ENCODE data around the gene LAMTOR2.
"Not testable (repeated sequence)": the region's sequence is repeated elsewhere in the genome, so short reads cannot be mapped to it uniquely, and the experiment has no call there.

LAMTOR2 gene

DNA sequence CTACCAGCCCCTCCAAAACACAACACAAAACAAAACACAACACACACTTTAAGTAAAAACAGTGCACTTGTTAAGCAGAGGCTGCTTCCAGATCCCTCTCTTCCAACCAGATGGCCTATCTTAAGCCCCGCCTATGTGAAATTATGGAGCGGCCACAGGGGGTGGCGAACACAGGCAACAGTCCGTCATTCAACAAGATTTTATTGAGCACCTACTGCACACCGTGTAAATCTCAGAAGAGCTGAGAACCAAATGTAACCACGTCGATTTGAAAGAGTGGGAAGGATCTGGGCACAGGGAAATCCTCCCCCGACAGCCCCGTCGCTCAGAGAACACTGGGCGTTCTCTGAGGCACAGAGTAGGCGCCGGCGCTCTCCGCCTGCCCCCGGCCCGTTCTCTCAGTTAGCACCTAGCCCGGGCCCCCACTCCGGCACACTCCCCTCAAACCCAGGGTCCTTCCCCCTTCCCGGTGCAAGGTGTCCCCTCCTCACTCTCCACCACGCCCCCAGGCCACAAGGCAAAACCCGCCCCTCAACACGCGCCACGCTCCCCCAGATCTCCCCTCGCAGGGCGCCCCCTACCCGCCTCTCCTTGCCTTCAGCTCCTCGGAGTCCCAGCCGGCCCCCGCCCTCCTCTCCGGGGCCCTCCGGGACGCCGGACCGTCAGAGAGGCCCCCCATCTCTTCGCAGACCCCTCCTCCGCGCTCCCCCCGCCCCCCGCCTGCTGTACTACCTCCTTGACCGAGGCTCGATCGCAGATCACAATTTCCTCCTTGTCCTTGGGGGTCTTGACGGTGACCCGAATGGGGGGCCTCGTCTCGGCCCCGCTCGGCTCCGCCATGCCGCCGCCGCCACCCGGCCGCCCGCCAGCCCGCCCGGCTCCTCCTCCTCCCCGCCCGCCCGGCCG is 1.5 kb upstream of the LAMTOR2 start:
- DNase-seq = peak; percentile 39 to 57

DNA sequence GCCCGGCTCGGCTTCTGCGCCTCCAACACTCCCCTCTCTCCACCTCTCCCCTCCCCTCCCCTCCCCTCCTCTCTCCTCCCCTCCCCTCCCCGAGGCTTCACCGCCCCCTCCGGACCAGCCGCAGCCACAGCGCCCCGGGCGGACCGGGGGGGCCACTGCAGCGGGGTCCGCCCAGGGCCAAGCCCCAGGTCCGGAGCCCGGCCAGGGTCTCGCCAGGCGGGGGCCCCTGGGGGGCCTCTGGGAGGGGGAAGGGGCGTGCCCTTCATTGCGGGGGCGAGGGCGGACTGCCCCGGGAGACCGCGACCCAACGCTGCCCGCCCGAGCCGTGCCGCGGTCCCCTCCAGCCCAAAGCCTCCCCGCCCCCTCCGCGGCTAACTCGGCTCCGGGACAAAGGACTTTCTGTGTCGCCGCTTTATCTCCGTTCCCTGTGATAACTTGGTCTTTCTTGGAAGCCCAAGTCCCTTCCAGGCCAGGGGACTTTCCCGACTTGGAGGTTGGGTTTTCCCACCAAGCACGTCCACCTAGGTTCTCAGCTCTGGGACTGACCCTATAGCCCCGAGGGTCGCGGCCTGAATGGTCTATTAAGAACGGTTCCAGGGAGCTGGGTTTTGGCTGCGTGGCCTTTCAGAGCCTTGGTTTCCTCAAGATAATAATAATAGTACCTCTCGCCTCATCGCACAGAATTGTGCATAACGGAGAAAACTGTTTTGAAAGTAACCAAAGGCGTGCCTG is 648 bp upstream of the LAMTOR2 start, which contains the start of gene UBQLN4:
UBQLN4 (minus strand) TSS at position 31 of the 732 bp plus-strand sequence. CDS start 97 bp downstream, outside the sequence.
- DNase-seq = peak; percentile 63 to 66

DNA sequence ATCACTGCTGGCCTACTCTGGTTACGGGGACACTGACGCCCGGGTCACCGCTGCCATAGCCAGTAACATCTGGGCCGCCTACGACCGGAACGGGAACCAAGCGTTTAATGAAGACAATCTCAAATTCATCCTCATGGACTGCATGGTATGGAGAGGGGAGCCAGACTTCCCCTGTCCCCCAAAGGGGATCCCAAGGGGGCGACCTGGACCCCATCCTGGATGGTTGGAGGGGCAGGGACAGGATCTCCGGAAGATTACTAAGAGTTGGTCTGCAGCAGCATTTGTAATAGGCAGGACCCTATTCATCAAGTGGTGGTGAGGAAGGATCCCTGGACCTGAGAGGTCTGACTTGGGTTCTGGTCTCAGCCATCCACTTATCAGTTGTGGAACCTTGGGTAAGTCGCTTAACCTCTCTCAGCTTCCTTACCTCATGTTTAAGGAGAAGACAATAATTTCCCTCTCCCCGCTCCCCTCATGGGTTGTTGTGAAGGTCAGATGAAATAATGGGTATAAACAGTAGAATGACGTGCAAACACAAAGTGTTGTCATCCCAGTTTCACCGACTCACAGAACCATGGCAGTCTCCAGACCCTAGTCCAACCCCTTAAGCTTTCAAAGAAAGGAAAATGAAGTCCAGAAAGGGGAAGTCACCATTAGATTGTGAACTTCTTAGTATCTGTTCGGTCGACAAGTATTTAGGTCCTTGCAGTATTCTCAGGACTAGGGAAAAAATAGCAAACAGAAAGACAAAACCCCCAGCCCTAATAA is 883 bp downstream of the LAMTOR2 start:
- peak; percentile 50 to 52 for DNase-seq

DNA sequence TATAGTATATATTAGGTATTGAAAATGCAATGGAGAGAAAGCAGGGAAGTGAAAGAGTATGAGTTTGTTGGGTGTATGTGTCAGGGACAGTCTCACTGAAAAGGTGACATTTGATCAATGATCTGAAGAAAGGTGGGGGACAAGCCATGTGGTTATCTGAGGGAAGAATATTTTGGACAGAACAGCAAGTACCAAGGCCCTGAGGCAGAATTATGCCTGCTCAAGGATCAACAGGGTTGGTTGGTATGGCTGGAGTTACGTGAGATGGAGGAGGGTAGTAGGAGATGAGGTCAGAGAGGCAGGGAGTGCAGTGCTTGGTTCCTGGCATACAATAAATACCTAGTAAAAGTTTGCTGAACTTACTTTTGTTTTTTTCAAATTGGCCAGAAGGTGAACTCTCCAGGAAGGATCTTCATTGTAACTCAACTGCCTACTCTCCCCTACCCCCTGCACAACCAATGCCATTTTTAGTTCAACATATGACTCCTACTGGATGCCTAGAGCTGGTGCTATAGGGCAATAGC is 1.8 kb downstream of the LAMTOR2 start:
- no peak for DNase-seq

DNA sequence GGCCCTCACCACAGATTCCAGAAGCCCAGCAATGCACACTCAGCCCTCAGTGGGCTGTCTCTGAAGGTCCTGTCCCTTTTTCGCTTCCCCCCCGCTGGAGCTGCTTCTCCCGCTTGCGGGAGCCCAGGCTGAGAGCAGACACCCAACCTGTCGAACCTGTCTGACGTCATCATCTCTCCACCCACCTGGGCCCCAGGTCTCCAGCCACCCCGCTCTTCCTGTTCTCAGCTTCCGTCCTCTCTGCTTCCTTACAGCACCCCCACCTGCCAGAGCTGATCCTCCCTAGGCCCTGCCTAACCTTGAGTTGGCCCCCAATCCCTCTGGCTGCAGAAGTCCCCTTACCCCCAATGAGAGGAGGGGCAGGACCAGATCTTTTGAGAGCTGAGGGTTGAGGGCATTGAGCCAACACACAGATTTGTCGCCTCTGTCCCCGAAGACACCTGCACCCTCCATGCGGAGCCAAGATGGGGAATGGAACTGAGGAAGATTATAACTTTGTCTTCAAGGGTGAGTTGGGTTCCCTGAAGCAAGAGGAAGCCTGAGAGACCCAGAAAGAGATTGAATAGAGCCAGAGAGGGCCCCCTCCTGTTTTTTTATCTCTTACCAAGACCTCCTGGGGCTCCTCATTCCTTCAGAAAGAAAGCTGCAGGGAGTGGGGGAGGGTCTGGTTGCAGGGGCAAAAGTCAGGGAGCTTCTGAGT is 6.5 kb downstream of the LAMTOR2 start, which contains the start of gene RAB25:
RAB25 (plus strand) TSS at position 224 of the 700 bp plus-strand sequence; CDS start at position 465, 241 bp downstream.
- no peak for DNase-seq

DNA sequence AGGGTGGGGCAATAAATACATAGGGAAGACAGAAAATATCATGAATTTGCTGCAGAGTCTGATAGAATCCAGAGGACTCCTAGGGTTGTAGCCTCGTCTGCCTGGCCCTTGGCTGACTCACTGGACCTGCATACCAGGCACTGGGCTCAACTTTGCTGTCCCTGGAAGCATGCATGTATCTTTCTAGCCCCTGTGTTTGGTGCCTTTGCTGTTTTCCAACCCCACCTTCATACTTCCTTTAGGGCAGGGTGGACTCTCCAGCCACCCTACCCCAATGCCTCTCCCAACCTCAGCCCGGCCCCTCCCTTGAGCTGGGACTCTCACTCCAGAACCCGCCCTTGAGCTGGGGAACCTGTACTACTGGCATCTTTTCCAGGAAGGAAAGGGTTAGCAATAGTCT is 7.6 kb downstream of the LAMTOR2 start:
- no peak for DNase-seq

DNA sequence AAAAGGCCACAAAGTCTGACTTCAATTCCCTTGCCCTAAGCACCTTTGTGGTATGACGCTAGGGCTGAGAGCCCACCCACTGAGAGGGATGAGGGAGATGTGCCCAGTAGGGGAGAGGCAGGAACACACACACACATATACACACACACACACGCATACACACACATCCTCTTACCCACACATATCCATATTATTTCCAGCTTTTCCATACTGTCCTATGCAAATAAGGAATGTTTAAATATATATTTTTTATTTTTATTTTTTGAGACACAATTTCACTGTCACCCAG is 9.4 kb downstream of the LAMTOR2 start:
- DNase-seq = no peak

DNA sequence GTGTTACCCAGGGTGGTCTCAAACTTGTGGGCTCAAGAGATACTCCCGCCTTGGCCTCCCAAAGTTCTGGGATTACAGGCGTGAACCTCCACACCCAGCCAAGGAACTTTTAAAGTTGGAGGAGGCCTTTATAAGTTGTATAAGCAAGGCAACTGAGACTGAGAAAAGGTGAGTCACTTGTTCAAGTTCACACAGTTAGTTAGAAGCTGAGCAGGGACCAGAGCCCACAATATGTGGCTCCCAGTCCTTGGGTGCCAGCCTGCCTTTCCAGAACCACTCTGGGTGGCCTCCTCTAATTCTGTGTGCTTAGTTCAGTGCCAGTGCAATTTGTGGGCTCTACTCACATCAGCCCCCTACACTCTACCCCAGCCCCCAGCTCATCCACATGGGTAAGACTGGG is 10.0 kb downstream of the LAMTOR2 start:
- DNase-seq = no peak

DNA sequence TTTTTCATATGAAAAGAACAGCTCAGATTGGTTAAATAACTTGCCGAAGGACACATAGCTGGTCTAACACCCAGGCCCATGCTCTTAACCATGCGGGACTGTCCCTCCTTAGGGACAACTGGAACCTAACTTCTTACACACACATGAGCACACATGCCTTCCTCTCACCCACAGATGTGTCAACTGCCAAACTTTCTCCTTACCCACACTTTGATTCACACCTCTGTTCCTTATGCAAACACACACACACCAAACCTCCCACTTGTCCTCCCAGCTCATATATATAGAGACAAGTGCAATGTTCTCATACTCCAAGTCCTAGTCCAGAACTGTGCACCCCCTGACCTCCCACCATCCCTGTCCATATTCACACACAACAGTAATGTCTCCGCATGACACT is 10.6 kb downstream of the LAMTOR2 start:
- no peak for DNase-seq

DNA sequence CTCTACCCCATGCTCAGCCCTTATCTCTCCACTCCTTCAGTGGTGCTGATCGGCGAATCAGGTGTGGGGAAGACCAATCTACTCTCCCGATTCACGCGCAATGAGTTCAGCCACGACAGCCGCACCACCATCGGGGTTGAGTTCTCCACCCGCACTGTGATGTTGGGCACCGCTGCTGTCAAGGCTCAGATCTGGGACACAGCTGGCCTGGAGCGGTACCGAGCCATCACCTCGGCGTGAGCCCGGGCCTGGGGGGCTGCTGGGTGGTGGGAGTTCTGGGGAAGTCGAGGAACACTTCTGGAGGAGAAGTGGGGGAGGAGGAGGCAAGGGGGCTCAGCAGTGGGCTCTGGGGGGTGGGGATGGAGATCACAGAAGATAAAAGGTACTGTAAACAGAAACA is 11.3 kb downstream of the LAMTOR2 start:
- no peak for DNase-seq

DNA sequence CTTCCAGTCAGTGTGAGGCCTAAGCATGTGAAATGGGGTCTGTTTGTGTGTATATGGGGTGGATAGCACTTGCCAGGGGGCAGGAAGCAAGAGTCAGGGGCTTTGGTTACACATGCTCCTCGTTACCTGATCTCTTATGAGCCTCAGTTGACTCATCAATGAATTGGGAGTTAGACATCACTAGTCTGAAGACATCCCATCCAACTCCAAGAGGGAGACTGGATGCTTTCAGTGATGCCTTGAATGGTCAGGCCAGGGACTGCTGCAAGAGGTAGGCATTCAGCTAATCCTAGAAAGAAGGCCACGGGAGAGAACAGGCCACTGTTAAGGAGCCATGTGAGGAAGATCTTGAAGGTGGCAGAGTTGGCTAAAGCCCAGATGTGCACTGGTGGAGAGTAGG is 12.7 kb downstream of the LAMTOR2 start:
- no peak for DNase-seq

DNA sequence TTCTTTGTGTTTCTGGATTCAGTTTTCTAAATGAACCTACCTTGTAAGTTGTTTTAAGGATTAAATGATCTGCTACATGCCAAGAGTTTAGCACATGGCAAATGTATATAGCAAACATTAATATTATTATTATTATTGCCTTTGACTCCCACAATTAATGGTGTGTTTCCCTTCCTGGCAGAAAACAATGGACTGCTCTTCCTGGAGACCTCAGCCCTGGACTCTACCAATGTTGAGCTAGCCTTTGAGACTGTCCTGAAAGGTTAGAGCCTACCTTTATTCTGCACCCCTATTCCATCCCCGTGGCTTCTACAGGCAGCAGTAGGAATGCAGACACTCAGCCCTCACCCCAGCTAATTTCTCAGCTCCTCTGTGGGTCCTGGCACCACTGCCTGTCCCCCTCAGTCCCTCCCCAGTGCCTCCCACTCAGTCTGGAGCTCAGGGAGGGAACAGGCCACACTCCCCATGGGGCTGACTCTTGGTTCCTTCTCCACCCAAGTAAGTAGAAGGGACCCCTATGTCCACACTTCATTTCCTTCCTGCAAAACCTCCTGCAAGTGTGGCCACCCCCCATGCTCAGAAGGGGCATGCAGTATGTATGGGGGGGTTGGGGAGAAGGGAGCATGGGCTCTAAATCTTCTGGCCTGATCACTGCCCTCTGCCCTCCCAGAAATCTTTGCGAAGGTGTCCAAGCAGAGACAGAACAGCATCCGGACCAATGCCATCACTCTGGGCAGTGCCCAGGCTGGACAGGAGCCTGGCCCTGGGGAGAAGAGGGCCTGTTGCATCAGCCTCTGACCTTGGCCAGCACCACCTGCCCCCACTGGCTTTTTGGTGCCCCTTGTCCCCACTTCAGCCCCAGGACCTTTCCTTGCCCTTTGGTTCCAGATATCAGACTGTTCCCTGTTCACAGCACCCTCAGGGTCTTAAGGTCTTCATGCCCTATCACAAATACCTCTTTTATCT is 15.2 kb downstream of the LAMTOR2 start:
- no peak for DNase-seq

DNA sequence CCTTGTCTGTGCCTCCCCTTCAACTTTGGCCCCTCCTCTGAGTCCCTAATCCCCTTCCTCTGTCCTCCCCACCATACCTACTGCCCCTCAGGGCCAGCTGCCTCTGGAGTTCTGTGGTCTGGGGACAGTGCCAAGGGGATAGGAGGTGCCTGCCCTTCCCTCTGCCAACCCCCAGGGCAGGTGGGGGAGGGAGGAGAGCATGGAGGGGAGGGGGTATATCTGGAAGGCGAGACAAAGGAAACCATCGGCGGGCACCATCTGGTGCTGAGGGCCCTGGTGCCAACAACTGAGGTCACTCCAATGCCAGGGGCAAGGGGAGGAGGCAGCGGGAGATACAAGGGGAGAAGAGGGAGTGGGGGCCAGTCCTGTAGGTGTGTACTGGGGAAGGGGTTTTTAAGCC is 16.0 kb downstream of the LAMTOR2 start:
- DNase-seq = no peak

DNA sequence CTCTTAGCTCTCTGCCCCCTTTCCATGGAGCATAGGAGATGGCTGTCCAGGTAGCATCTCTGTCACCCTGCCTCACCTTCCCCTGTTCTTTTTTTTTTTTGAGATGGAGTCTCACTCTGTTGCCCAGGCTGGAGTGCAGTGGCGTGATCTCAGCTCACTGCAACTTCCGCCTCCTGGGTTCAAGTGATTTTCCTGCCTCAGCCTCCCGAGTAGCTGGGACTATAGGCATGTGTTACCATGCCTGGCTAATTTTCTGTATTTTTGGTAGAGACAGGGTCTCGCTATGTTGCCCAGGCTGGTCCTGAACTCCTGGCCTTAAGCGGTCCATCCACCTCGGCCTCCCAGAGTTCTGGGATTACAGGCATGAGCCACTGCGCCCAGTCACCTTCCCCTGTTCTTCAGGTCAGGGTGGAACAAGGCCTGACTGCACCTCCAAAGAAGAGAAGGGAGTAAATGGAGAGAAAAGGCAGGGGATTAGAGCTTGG is 16.8 kb downstream of the LAMTOR2 start:
- DNase-seq = not testable (repeated sequence)

DNA sequence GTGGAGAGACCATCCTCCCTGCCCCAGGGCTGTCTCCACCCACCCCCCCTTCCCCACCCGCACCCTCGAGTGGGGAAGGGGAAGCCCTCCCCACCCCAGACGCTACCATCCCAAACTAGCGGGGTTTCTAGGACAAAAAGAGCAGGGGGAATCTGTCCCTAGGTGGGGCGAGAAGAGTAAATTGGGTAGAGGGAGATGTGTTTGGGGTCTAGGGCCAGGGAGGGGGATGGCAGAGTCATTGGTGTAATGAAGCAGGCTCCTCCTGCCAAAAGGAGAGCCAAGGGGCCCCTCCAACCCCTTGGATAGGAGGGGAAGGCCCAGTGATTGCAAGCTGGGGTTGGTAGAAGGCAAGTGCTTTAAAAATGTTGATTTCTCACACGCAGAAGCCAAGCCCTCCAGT is 17.7 kb downstream of the LAMTOR2 start:
- no peak for DNase-seq

DNA sequence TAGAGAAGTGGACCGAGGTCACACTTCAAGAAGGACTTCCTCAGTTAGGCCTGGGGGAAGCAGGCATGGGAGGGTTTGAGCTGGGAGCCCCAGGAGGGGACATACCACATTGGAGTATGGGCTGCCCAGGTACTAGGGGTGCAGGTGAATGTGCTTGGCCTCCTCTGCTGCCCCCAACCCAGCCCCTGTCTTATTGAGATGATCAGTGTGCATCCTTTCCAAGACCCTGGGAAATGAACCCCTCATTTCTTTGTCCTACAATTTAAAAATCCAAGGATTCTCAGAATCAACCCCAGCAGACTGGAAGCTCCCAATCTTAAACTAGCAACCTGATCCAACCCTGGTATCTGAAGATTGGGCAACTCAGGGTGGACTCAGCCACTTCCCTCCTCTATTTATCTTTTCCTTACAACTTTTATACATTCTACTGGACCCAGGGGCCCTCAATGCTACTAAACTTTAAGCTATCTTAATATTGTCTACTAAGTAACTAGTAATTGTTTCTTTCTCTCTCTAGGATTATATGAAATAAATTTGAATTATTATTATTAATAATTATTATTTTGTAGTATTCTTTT is 18.6 kb downstream of the LAMTOR2 start:
- DNase-seq = no peak

DNA sequence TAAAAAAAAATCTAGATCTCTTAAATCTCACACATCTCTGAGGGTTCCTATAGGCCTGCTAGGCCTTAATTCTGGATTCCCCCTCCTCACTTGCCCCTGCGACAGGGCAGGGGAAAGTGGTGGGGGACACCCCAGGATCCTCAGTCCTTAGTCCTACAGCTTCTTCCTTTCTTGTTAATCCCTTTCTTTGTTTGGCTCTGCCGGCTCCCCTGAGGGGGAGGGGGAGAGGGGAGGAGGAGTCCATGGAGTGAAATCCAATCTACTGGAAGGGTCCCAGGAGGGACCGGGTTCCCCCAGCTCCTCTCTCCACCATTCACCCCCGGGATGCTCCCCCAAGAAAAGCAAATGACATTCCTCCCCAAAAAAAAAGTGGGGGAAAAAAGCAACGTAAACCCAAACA is 19.2 kb downstream of the LAMTOR2 start:
- DNase-seq = no peak

DNA sequence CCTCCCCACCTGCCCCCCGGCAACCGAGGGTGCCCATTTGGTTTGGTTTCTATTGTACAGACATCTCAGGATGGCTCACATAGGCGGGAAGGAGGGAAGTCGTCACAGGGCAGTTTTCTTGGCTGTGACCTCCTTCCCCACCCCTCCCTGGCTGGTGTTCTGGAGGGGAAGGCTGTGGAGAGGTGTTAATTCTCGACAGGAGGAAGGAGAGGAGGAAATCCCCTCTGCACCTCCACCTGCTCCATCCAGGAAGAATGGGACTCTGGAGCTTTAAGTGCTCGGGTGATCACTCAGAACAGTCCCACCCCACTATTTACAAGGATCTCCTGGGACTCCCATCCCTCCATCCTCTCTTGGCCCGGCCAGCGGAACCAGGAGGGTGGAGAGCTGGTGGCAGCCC is 20.1 kb downstream of the LAMTOR2 start:
- DNase-seq = no peak

DNA sequence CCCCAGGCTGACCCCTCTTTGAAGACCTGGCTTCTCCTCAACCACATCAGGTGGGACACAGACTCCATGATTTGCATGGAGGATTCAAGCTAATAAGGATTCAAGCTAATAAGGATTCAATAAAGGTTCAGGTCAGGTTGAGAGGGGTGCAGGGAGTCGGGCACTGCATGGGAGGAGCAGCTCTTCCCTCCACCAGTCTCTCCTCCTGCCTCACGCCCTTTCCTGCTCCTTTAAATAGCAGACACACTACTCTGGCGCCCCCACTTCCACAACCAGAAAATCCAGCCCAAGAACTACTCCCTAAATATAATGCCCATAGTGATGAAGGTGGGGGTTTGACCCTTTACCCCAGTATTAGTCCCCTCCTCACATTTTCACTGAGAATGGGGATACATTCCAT is 20.6 kb downstream of the LAMTOR2 start:
- no peak for DNase-seq

DNA sequence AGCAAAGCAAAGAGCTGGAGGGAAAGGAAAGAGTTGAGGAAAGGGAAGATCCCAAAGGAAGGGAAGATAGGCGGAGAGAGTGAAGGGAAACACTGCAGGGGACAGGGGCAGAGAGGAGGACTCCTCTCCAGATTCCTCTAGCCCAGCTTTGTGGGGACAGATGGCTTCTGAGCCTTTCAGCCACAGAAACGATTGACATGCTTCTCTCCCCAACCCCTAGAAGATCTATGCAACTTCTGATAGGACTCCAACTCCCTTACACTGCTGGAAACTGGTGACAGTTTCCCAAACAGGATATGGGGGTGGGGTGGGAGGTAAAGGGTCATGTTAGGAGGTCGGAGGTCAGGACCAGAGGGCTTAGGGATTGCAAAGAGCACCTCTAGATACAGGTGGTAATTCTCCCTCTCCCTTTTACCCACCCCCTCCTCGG is 21.2 kb downstream of the LAMTOR2 start:
- DNase-seq = no peak

Data from AML-193 (cell line).